ENCODE results near the gene HYOU1. TPM values are rescaled to one million over a fixed set of nuclear protein-coding genes. Genes with fewer than 3 reads are reported as not detected.
"Not testable (repeated sequence)": the region's sequence is repeated elsewhere in the genome, so short reads cannot be mapped to it uniquely, and the experiment has no call there.

HYOU1 gene
- total and polyA plus RNA-seq, 4 donors: 46.6 to 252 (median 106) TPM

- H3K27ac ChIP-seq (ENCODE audit: low read depth in 1 of 2, low read length in 1 of 2): no peak overlapping the region
- H3K4me3 ChIP-seq: no peak overlapping the region
- ATAC-seq (ENCODE audit: insufficient read depth, low FRiP score) (no peak), DNase-seq (no peak)
- H3K4me1 ChIP-seq (ENCODE audit: control insufficient read depth in 5 of 5, insufficient read depth in 5 of 5, low read length in 5 of 5): peaks cover 0 to 7% (median 6%) of the 10 kb centered on the region in 5 donors
- 89 to 95% methylated on average over 3 of the region's 3 CpGs for whole genome bisulfite sequencing, 2 donors
- TF ChIP-seq CTCF (IDR thresholded peaks at IDR 0.05; ENCODE audit: control extremely low read depth, extremely low read depth): no peak
- H3K27me3 ChIP-seq (ENCODE audit: control insufficient read depth in 3 of 3, insufficient read depth in 3 of 3, low read length in 2 of 3): no peaks in the 10 kb centered on the region
- no peaks in the 10 kb centered on the region for H3K9me3 ChIP-seq (ENCODE audit: control insufficient read depth in 4 of 4, insufficient read depth in 3 of 4, low read length in 3 of 4)
- peaks cover 0 to 3% (median under 1%) of the 10 kb centered on the region in 4 donors for H3K36me3 ChIP-seq (ENCODE audit: control insufficient read depth in 4 of 4, insufficient read depth in 4 of 4, low read length in 4 of 4)
- H3K9ac ChIP-seq (ENCODE audit: insufficient read depth in 1 of 2, low read length in 2 of 2): no peak overlapping the region
These were observed 4.3 kb upstream of the HYOU1 start for GRCh38 chr11:119061256-119061655.

GRCh38 chr11:119059128-119059527, 2.1 kb upstream of the HYOU1 start:
- not testable (repeated sequence) for H3K9me3 ChIP-seq (ENCODE audit: control insufficient read depth in 4 of 4, insufficient read depth in 3 of 4, low read length in 3 of 4); H3K4me3 ChIP-seq; H3K27ac ChIP-seq (ENCODE audit: low read depth in 1 of 2, low read length in 1 of 2); ATAC-seq (ENCODE audit: insufficient read depth, low FRiP score); DNase-seq; H3K9ac ChIP-seq (ENCODE audit: insufficient read depth in 1 of 2, low read length in 2 of 2); H3K27me3 ChIP-seq (ENCODE audit: control insufficient read depth in 3 of 3, insufficient read depth in 3 of 3, low read length in 2 of 3)
- Histone ChIP-seq H3K4me1 (ENCODE audit: control insufficient read depth in 5 of 5, insufficient read depth in 5 of 5, low read length in 5 of 5) (peaks cover 0 to 13% (median 8%) of the 10 kb centered on the region in 5 donors), H3K36me3 (ENCODE audit: control insufficient read depth in 4 of 4, insufficient read depth in 4 of 4, low read length in 4 of 4) (peaks cover 8 to 15% (median 10%) of the 10 kb centered on the region in 4 donors)
- WGBS, 2 donors: 87 to 94% methylated on average over 13 to 29 of the region's 35 CpGs

GRCh38 chr11:119056421-119056999, 495 bp downstream of the HYOU1 start:
- no peak for TF ChIP-seq CTCF (IDR thresholded peaks at IDR 0.05; ENCODE audit: control extremely low read depth, extremely low read depth)
- ATAC-seq (ENCODE audit: insufficient read depth, low FRiP score) (peak; percentile 32), DNase-seq (peak; percentile 2 to 38 (median 4))
- no peaks in the 10 kb centered on the region for H3K27me3 ChIP-seq (ENCODE audit: control insufficient read depth in 3 of 3, insufficient read depth in 3 of 3, low read length in 2 of 3)
- H3K9me3 ChIP-seq (ENCODE audit: control insufficient read depth in 4 of 4, insufficient read depth in 3 of 4, low read length in 3 of 4): no peaks in the 10 kb centered on the region
- H3K36me3 ChIP-seq (ENCODE audit: control insufficient read depth in 4 of 4, insufficient read depth in 4 of 4, low read length in 4 of 4): peaks cover 16 to 36% (median 33%) of the 10 kb centered on the region in 4 donors
- H3K4me1 ChIP-seq (ENCODE audit: control insufficient read depth in 5 of 5, insufficient read depth in 5 of 5, low read length in 5 of 5): peaks cover 0 to 13% (median 7%) of the 10 kb centered on the region in 5 donors
- WGBS, 2 donors: 0% methylated on average over 46 to 48 of the region's 48 CpGs
- peak overlapping the region; percentile 89 for H3K4me3 ChIP-seq
- peak overlapping the region; percentile 93 to 94 for H3K27ac ChIP-seq (ENCODE audit: low read depth in 1 of 2, low read length in 1 of 2)
- H3K9ac ChIP-seq (ENCODE audit: insufficient read depth in 1 of 2, low read length in 2 of 2): peak overlapping the region; percentile 70 to 90

GRCh38 chr11:119055901-119056300, 1.1 kb downstream of the HYOU1 start:
- Histone ChIP-seq H3K36me3 (ENCODE audit: control insufficient read depth in 4 of 4, insufficient read depth in 4 of 4, low read length in 4 of 4) (peaks cover 15 to 42% (median 38%) of the 10 kb centered on the region in 4 donors), H3K9me3 (ENCODE audit: control insufficient read depth in 4 of 4, insufficient read depth in 3 of 4, low read length in 3 of 4) (no peaks in the 10 kb centered on the region), H3K27ac (ENCODE audit: low read depth in 1 of 2, low read length in 1 of 2) (peak overlapping the region in 1 of 2 donors; percentile 93), H3K27me3 (ENCODE audit: control insufficient read depth in 3 of 3, insufficient read depth in 3 of 3, low read length in 2 of 3) (no peaks in the 10 kb centered on the region), H3K9ac (ENCODE audit: insufficient read depth in 1 of 2, low read length in 2 of 2) (peak overlapping the region; percentile 70 to 90), H3K4me1 (ENCODE audit: control insufficient read depth in 5 of 5, insufficient read depth in 5 of 5, low read length in 5 of 5) (peaks cover 0 to 13% (median 7%) of the 10 kb centered on the region in 5 donors), H3K4me3 (peak overlapping the region; percentile 89)
- DNase-seq (peak in 2 of 3 donors; percentile 5 to 14), ATAC-seq (ENCODE audit: insufficient read depth, low FRiP score) (no peak)
- 56 to 59% methylated on average over 6 of the region's 6 CpGs for WGBS, 2 donors
- no peak for TF ChIP-seq CTCF (IDR thresholded peaks at IDR 0.05; ENCODE audit: control extremely low read depth, extremely low read depth)

All from lung (tissue), 12 donors.